ENCODE measurements around the gene TAX1BP1. TPM values are rescaled to one million over a fixed set of nuclear protein-coding genes. Genes with fewer than 3 reads are reported as not detected.
"Not testable (repeated sequence)": the region's sequence is repeated elsewhere in the genome, so short reads cannot be mapped to it uniquely, and the experiment has no call there.

TAX1BP1 gene
- total RNA-seq, 1 experiment from 2014 or later: 33.0 TPM

GRCh38 chr7:27842094-27842692 lies 102.2 kb downstream of the TAX1BP1 start:
- no peak for DNase-seq (ENCODE audit: low spot score)

GRCh38 chr7:27842851-27843250 lies 102.9 kb downstream of the TAX1BP1 start:
- no peak for DNase-seq (ENCODE audit: low spot score)

GRCh38 chr7:27843584-27844305 lies 103.8 kb downstream of the TAX1BP1 start:
- no peak for DNase-seq (ENCODE audit: low spot score)

- no peak for DNase-seq (ENCODE audit: low spot score)
These were observed 106.4 kb downstream of the TAX1BP1 start for GRCh38 chr7:27846388-27846787.

- DNase-seq (ENCODE audit: low spot score): no peak
These were observed 110.6 kb downstream of the TAX1BP1 start for GRCh38 chr7:27850531-27850930.

- DNase-seq (ENCODE audit: low spot score): not testable (repeated sequence)
These were observed 116.9 kb downstream of the TAX1BP1 start for GRCh38 chr7:27856703-27857485.

GRCh38 chr7:27860800-27861199 lies 120.8 kb downstream of the TAX1BP1 start:
- no peak for DNase-seq (ENCODE audit: low spot score)

- no peak for DNase-seq (ENCODE audit: low spot score)
These were observed 121.8 kb downstream of the TAX1BP1 start for GRCh38 chr7:27861747-27862146.

GRCh38 chr7:27863880-27864279 lies 123.9 kb downstream of the TAX1BP1 start:
- no peak for DNase-seq (ENCODE audit: low spot score)

GRCh38 chr7:27866256-27866655 lies 126.3 kb downstream of the TAX1BP1 start:
- no peak for DNase-seq (ENCODE audit: low spot score)

GRCh38 chr7:27866828-27867672 lies 127.1 kb downstream of the TAX1BP1 start:
- no peak for DNase-seq (ENCODE audit: low spot score)

- no peak for DNase-seq (ENCODE audit: low spot score)
These were observed 128.2 kb downstream of the TAX1BP1 start for GRCh38 chr7:27868131-27868550.

GRCh38 chr7:27869056-27869455 lies 129.1 kb downstream of the TAX1BP1 start:
- no peak for DNase-seq (ENCODE audit: low spot score)

- DNase-seq (ENCODE audit: low spot score): no peak
These were observed 130.6 kb downstream of the TAX1BP1 start for GRCh38 chr7:27870595-27870994.

GRCh38 chr7:27871086-27871485 lies 131.1 kb downstream of the TAX1BP1 start:
- DNase-seq (ENCODE audit: low spot score): no peak

- no peak for DNase-seq (ENCODE audit: low spot score)
These were observed 131.9 kb downstream of the TAX1BP1 start for GRCh38 chr7:27871866-27872265.

GRCh38 chr7:27872356-27873275 lies 132.7 kb downstream of the TAX1BP1 start:
- no peak for DNase-seq (ENCODE audit: low spot score)

GRCh38 chr7:27873981-27874957 lies 134.3 kb downstream of the TAX1BP1 start:
- peak; percentile 75 for DNase-seq (ENCODE audit: low spot score)

- DNase-seq (ENCODE audit: low spot score): no peak
These were observed 135.1 kb downstream of the TAX1BP1 start for GRCh38 chr7:27875061-27875460.
